ENCODE measurements around the gene PHF21A. TPM values are rescaled to one million over a fixed set of nuclear protein-coding genes. Genes with fewer than 3 reads are reported as not detected.
"Not testable (repeated sequence)": the region's sequence is repeated elsewhere in the genome, so short reads cannot be mapped to it uniquely, and the experiment has no call there.

The PHF21A gene
- total RNA-seq, 1 donor from 2014 or later, result 69.7 TPM

DNA sequence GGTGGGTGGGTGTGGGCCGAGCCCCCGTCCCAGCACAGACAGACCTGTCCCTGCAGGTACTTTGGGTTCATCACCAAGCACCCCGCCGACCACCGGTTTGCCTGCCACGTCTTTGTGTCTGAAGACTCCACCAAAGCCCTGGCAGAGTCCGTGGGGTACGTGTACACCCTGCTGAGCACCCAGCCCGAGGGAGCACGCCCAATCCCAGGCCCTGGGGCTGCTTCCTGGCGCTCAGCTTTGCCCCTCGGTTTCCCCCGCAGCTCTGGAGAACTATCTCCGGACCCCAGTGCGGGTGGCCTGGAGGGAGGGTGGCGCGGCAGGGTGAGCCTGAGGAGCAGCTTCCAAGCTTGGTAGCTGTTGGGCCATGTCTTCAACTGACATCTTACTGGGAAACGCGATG is 216.2 kb downstream of the PHF21A start:
- H3K4me3 ChIP-seq, result no peak overlapping the region
- H3K9me3 ChIP-seq, result no peaks in the 10 kb centered on the region
- H3K27me3 ChIP-seq, result no peaks in the 10 kb centered on the region
- H3K4me1 ChIP-seq, result peaks cover 0 to 9% of the 10 kb centered on the region in 2 donors
- TF ChIP-seq, protein P1, sequence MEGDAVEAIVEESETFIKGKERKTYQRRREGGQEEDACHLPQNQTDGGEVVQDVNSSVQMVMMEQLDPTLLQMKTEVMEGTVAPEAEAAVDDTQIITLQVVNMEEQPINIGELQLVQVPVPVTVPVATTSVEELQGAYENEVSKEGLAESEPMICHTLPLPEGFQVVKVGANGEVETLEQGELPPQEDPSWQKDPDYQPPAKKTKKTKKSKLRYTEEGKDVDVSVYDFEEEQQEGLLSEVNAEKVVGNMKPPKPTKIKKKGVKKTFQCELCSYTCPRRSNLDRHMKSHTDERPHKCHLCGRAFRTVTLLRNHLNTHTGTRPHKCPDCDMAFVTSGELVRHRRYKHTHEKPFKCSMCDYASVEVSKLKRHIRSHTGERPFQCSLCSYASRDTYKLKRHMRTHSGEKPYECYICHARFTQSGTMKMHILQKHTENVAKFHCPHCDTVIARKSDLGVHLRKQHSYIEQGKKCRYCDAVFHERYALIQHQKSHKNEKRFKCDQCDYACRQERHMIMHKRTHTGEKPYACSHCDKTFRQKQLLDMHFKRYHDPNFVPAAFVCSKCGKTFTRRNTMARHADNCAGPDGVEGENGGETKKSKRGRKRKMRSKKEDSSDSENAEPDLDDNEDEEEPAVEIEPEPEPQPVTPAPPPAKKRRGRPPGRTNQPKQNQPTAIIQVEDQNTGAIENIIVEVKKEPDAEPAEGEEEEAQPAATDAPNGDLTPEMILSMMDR (IDR thresholded peaks at IDR 0.05), result no peak
- H3K27ac ChIP-seq, result no peak overlapping the region
- intact Hi-C loops (cut with DNase I), result no loop called here
- no peak for DNase-seq (ENCODE audit: low spot score in 2 of 2)
- peaks cover 8 to 18% of the 10 kb centered on the region in 2 donors for H3K36me3 ChIP-seq

DNA sequence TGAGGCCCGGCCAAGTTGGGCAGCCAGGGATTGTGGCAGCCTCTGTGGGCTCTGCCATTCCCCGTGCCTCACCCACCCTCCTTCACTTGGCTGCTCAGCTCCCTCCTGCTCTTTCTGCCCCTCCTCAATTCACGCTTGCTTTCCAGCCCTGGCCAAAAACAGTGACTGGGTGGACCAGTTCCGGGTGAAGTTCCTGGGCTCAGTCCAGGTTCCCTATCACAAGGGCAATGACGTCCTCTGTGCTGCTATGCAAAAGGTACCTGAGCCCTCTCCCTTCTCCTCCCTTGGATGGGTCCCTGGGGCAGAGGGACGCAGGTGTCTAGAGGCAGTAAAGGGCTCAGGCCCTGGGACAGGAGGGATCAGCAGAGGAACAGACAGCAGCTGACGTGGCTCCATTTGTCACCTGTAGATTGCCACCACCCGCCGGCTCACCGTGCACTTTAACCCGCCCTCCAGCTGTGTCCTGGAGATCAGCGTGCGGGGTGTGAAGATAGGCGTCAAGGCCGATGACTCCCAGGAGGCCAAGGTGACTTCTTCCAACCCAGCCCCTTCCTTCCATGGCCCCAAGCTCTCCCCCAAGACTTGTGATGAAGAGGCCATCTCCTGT is 216.8 kb downstream of the PHF21A start:
- DNase-seq (ENCODE audit: low spot score in 2 of 2), result no peak
- Histone ChIP-seq H3K9me3 (no peaks in the 10 kb centered on the region), H3K27me3 (no peaks in the 10 kb centered on the region), H3K36me3 (peaks cover 2 to 11% of the 10 kb centered on the region in 2 donors), H3K4me1 (peaks cover 0 to 12% of the 10 kb centered on the region in 2 donors), H3K27ac (no peak overlapping the region), H3K4me3 (no peak overlapping the region)
- TF ChIP-seq, protein P1 (IDR thresholded peaks at IDR 0.05), result no peak
- intact Hi-C loops (cut with DNase I), result no loop called here

DNA sequence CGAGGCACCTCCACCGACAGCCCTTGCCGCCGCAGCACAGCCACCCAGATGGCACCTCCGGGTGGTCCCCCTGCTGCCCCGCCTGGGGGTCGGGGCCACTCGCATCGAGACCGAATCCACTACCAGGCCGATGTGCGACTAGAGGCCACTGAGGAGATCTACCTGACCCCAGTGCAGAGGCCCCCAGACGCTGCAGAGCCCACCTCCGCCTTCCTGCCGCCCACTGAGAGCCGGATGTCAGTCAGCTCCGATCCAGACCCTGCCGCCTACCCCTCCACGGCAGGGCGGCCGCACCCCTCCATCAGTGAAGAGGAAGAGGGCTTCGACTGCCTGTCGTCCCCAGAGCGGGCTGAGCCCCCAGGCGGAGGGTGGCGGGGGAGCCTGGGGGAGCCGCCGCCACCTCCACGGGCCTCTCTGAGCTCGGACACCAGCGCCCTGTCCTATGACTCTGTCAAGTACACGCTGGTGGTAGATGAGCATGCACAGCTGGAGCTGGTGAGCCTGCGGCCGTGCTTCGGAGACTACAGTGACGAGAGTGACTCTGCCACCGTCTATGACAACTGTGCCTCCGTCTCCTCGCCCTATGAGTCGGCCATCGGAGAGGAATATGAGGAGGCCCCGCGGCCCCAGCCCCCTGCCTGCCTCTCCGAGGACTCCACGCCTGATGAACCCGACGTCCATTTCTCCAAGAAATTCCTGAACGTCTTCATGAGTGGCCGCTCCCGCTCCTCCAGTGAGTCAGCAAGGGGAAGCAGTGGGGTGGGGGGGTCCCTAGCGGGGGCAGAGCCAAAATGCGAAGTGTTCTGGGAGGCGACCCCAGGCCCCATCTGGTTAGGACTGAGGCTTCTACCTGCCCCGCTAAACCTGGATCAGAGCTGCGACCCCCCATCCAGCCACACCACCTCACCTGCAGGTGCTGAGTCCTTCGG is 218.5 kb downstream of the PHF21A start:
- Histone ChIP-seq H3K4me3 (no peak overlapping the region), H3K9me3 (no peaks in the 10 kb centered on the region), H3K27ac (no peak overlapping the region), H3K36me3 (peaks cover 0 to 9% of the 10 kb centered on the region in 2 donors), H3K4me1 (peaks cover 0 to 20% of the 10 kb centered on the region in 2 donors), H3K27me3 (no peaks in the 10 kb centered on the region)
- TF ChIP-seq, protein P1 (IDR thresholded peaks at IDR 0.05), result no peak
- no peak for DNase-seq (ENCODE audit: low spot score in 2 of 2)
- intact Hi-C loops (cut with DNase I), result no loop called here

DNA sequence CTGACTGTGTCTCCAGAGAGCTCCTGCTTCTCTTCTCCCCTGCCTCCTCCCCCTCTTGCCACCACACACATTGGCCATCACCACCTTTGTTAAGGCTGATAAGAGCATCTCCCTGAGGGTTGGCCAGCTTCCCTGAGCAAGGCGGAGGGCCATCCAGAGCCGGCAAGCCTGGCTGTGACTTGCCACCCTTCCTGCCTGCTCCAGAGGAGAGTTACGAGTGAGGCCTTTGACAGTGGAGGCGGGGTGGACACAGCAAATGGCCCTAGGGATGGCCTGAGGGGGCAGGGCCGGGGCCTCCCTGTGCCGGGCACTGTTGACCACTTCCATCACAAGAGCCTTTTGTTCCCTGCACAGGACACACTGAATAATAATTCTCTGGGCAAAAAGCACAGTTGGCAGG is 219.6 kb downstream of the PHF21A start:
- no peak overlapping the region for H3K4me3 ChIP-seq
- no peaks in the 10 kb centered on the region for H3K27me3 ChIP-seq
- H3K36me3 ChIP-seq, result peaks cover 0 to 9% of the 10 kb centered on the region in 2 donors
- TF ChIP-seq, protein P1 (IDR thresholded peaks at IDR 0.05), result no peak
- no peak for DNase-seq (ENCODE audit: low spot score in 2 of 2)
- H3K27ac ChIP-seq, result no peak overlapping the region
- H3K9me3 ChIP-seq, result no peaks in the 10 kb centered on the region
- H3K4me1 ChIP-seq, result peaks cover 0 to 20% of the 10 kb centered on the region in 2 donors
- intact Hi-C loops (cut with DNase I), result no loop called here

DNA sequence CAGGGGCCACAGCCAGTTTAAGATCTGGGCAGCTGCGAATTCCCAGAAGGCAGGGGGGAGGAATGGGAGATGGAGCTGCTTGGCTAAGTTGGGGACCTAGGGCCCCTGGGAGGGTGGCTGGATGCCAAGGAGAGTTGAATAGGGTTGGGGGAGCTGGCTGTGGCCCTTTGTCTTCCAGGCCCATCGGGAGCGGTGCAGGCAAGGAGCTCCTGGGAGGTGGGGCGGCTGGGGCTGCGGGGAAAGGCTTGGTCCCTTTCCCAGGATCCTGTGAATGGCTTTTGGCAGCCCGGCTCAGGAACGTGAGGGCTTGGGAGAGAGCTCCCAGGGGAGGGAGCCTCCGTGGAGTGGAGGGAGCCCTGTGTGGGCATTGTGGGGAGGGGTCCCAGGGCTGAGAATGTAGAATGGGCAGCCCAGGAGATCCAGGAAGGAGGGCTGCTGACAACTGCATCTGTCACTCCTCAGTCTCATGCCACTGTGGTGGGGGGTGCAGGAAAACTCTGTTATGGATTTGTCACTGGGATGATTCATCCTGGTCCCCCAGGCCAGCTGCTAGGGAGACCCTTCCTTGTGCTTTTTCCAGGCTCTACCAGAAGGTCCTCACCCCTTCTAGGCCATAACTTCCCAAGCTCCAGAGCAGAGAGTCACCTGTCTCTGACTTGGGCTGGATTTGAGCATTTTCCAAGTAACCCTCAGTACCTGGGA is 220.2 kb downstream of the PHF21A start:
- no peak for DNase-seq (ENCODE audit: low spot score in 2 of 2)
- Histone ChIP-seq H3K36me3 (peaks cover 0 to 9% of the 10 kb centered on the region in 2 donors), H3K4me3 (peak overlapping the region; percentile 70 to 74), H3K9me3 (no peaks in the 10 kb centered on the region), H3K27ac (peak overlapping the region; percentile 13 to 43), H3K27me3 (no peaks in the 10 kb centered on the region), H3K4me1 (peaks cover 0 to 20% of the 10 kb centered on the region in 2 donors)
- intact Hi-C loops (cut with DNase I), result no loop called here
- TF ChIP-seq, protein P1 (IDR thresholded peaks at IDR 0.05), result no peak

DNA sequence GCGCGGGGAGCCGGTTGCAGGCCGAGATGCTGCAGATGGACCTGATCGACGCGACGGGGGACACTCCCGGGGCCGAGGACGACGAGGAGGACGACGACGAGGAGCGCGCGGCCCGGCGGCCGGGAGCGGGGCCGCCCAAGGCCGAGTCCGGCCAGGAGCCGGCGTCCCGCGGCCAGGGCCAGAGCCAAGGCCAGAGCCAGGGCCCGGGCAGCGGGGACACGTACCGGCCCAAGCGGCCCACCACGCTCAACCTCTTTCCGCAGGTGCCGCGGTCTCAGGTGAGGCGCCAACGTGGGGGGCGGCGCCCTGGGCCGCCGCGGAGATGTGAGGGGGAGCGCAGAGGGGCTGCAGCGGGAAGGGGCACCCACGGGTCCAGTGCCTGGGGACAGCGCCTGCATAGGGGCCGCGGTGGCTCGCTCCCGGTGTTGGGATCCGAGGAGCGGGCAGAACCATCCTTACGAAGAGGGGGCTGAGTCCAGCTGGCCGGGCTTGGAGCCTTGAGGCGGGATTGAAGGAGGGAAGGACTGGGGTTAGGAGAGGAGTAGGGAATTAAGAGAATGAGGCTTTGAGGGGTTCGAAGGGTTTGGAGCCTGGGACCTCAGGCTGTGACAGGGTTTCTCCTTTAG is 221.0 kb downstream of the PHF21A start:
- Histone ChIP-seq H3K27ac (peak overlapping the region; percentile 13 to 43), H3K4me3 (peak overlapping the region; percentile 70 to 74), H3K4me1 (peaks cover 0 to 20% of the 10 kb centered on the region in 2 donors)
- intact Hi-C loops (cut with DNase I); H3K36me3 ChIP-seq; H3K9me3 ChIP-seq; DNase-seq (ENCODE audit: low spot score in 2 of 2); H3K27me3 ChIP-seq: not testable (repeated sequence)

Measured in ascending aorta (tissue), 2 donors.